ENCODE measurements around the gene VPS9D1.
"Not testable (repeated sequence)": the region's sequence is repeated elsewhere in the genome, so short reads cannot be mapped to it uniquely, and the experiment has no call there.

Gene VPS9D1

GRCh38 chr16:89693289-89693731 lies 27.4 kb downstream of the VPS9D1 start:
- DNase-seq (ENCODE audit: low read depth, low spot score) = no peak
- ChIA-PET CTCF (interaction anchor here (0.5 kb wide), 1 partner anchor 17 kb away, joined by 3 read pairs; no protein-coding TSS in a partner anchor), POLR2A (no interaction called here)
- no peak overlapping the region for H3K4me3 ChIP-seq (ENCODE audit: low read depth, low read length)
- TF ChIP-seq, protein P1, sequence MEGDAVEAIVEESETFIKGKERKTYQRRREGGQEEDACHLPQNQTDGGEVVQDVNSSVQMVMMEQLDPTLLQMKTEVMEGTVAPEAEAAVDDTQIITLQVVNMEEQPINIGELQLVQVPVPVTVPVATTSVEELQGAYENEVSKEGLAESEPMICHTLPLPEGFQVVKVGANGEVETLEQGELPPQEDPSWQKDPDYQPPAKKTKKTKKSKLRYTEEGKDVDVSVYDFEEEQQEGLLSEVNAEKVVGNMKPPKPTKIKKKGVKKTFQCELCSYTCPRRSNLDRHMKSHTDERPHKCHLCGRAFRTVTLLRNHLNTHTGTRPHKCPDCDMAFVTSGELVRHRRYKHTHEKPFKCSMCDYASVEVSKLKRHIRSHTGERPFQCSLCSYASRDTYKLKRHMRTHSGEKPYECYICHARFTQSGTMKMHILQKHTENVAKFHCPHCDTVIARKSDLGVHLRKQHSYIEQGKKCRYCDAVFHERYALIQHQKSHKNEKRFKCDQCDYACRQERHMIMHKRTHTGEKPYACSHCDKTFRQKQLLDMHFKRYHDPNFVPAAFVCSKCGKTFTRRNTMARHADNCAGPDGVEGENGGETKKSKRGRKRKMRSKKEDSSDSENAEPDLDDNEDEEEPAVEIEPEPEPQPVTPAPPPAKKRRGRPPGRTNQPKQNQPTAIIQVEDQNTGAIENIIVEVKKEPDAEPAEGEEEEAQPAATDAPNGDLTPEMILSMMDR (IDR thresholded peaks at IDR 0.05; ENCODE audit: insufficient read depth, low read length, missing control alignments) = no peak

DNA sequence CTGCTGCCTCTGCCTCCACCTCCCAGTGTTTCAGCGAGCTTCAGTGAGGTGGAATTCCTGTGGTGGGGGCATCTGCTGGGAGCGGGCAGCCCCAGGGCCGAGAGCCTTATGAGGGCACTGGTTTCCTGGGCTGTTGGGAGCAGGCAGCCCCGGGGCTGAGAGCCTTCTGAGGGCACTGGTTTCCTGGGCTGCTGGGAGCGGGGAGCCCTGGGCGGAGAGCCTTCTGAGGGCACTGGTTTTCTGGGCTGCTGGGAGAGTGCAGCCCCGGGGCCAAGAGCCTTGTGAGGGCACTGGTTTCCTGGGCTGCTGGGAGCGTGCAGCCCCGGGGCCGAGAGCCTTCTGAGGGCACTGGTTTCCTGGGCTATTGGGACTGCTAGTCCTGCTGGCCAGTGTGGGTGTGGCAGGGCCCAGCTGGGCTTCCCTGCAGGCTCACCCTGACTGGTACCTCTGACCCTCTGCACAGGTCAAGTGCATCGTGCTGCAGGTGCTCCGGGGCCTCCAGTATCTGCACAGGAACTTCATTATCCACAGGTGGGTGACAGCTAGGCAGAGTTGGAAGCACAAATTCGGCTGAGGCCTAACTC lies 28.6 kb downstream of the VPS9D1 start:
- no peak for DNase-seq (ENCODE audit: low read depth, low spot score)
- TF ChIP-seq, protein P1 (IDR thresholded peaks at IDR 0.05; ENCODE audit: insufficient read depth, low read length, missing control alignments) = no peak
- ChIA-PET CTCF (interaction anchor here (5.2 kb wide), 1 partner anchor 8 kb away, joined by 36 read pairs; no protein-coding TSS in a partner anchor), POLR2A (no interaction called here)
- H3K4me3 ChIP-seq (ENCODE audit: low read depth, low read length) = no peak overlapping the region

DNA sequence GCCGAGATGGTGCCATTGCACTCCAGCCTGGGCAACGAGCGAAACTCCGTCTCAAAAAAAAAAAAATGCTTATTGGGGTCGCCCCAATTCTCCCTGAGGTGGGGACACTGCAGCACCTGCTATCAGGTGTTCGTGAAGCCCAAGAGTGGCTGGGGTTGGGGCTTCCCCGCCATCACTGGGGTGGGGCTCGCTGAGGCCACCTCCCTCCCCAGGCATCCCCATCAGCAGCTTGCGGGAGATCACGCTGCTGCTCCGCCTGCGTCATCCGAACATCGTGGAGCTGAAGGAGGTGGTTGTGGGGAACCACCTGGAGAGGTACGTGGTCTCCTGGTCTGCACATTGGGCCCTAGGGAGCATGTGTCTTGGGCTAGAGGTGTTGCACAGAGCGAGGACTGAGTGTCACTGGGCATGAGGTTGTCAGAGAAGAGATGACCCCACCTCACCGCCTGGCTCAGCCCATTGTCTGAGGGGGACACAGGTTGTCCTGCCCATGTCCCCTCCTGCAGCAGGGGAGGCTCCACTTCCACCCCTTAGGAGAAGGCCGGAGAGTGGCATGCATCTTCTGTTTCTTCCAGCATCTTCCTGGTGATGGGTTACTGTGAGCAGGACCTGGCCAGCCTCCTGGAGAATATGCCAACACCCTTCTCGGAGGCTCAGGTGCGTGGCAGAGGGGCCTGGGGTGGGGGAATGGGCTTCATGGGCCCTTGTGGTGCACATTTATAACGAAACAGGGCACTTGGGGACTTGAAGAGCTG lies 29.3 kb downstream of the VPS9D1 start:
- ChIA-PET POLR2A (no interaction called here), CTCF (interaction anchor here (5.2 kb wide), 1 partner anchor 8 kb away, joined by 36 read pairs; no protein-coding TSS in a partner anchor)
- TF ChIP-seq, protein P1 (IDR thresholded peaks at IDR 0.05; ENCODE audit: insufficient read depth, low read length, missing control alignments) = no peak

DNA sequence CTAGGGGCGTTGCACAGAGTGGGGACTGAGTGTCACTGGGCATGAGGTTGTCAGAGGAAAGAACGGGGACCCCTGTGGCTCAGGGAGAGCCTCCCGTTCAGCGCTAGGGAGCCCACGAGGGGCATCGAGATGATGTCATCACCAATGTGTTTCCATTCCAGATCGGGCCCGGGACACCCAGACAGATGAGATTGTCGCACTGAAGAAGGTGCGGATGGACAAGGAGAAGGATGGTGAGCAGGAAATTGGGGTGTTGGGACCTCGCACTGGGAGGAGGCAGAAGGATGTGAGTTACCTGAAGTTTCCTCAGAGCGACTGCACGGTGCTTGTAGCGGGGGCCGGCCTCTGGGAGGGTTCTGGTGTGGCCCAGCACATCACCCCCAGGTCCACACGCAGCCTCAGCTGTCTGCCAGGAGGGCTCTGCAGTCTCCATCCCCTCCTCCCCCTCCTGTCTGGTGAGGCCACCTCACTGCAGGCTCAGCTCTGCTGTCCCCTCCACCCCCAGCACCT lies 30.3 kb downstream of the VPS9D1 start:
- CTCF ChIA-PET = interaction anchor here (5.2 kb wide), 1 partner anchor 9 kb away, joined by 36 read pairs; no protein-coding TSS in a partner anchor

More for the DNA sequence above, 29.3 kb downstream of the VPS9D1 start:
- no peak for DNase-seq (ENCODE audit: low read depth, low spot score)
- H3K4me3 ChIP-seq (ENCODE audit: low read depth, low read length) = no peak overlapping the region

DNA sequence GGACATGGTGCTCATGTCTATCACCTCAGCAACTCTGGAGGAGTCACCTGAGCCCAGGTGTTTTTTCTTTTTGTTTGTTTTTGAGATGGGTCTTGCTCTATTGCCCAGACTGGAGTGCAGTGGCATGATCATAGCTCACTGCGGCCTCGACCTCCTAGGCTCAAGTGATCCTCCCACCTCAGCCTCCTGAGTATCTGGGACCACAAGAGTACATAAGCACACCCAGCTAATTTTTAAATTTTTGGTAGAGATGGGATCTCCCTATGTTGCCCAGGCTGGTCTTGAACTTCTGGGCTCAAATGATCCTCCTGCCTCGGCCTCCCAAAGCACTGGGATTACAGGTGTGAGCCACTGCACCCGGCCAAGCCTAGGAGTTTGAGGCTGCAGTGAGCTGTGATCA lies 31.1 kb downstream of the VPS9D1 start:
- POLR2A ChIA-PET; H3K4me3 ChIP-seq (ENCODE audit: low read depth, low read length); DNase-seq (ENCODE audit: low read depth, low spot score): not testable (repeated sequence)
- CTCF ChIA-PET = interaction anchor here (5.2 kb wide), 1 partner anchor 10 kb away, joined by 36 read pairs; no protein-coding TSS in a partner anchor

More for the DNA sequence above, 30.3 kb downstream of the VPS9D1 start:
- no peak for DNase-seq (ENCODE audit: low read depth, low spot score)
- POLR2A ChIA-PET = no interaction called here
- TF ChIP-seq, protein P1 (IDR thresholded peaks at IDR 0.05; ENCODE audit: insufficient read depth, low read length, missing control alignments) = no peak
- no peak overlapping the region for H3K4me3 ChIP-seq (ENCODE audit: low read depth, low read length)

DNA sequence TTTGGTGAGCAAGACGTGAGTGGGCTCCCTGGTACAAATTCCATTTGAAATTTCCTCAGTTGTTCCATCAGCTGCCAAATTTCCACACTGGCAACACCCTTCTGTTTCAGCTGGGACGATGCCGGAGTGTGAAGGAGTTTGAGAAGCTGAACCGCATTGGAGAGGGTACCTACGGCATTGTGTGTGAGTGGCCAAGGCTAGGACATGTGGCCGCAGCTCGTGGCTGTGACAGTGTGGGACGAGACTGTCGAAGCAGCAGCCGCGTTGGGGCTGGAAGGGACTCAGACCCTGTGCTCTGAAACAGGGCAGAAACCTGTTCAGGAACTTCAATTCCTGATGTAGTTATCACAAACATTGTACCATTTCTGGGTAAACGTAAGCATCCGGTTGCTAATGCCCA lies 31.6 kb downstream of the VPS9D1 start:
- POLR2A ChIA-PET = no interaction called here

More for the DNA sequence above, 31.6 kb downstream of the VPS9D1 start:
- H3K4me3 ChIP-seq (ENCODE audit: low read depth, low read length) = no peak overlapping the region
- CTCF ChIA-PET = interaction anchor here (5.2 kb wide), 1 partner anchor 11 kb away, joined by 36 read pairs; no protein-coding TSS in a partner anchor
- TF ChIP-seq, protein P1 (IDR thresholded peaks at IDR 0.05; ENCODE audit: insufficient read depth, low read length, missing control alignments) = no peak
- DNase-seq (ENCODE audit: low read depth, low spot score) = no peak
